SK-MEL-5 (cell line): Measurements from ENCODE around the gene LDB2. TPM values are rescaled to one million over a fixed set of nuclear protein-coding genes. Genes with fewer than 3 reads are reported as not detected.

Experiments used
- DNase-seq: peaks from one replicate; pipeline ENCODE4 v3.0.0-alpha.2; 2016; ENCODE audit warnings: low read depth, low spot score
- in situ Hi-C: cut with HindIII; loops from 2 replicates; pipeline ENCODE4 v1.10.0; 2016; ENCODE audit warnings: low sequenced_read_pairs, high pct_unique_total_duplicates, low pct_unique_long_range_greater_than_20kb
- total RNA-seq: library from RNA; depleted of rRNA; stranded (reverse); fragments of >200 nt; shearing (Covaris generic); gene quantifications from 2 replicates; pipeline ENCODE4 v1.2.3, GENCODE V29; 2014

Gene LDB2
- total RNA-seq, 1 experiment from 2014 or later = 0.61 TPM

- DNase-seq = no peak
- in situ Hi-C loops = no loop called here
Measured at GRCh38 chr4:16750882-16751642, 147.4 kb downstream of the LDB2 start.

DNA sequence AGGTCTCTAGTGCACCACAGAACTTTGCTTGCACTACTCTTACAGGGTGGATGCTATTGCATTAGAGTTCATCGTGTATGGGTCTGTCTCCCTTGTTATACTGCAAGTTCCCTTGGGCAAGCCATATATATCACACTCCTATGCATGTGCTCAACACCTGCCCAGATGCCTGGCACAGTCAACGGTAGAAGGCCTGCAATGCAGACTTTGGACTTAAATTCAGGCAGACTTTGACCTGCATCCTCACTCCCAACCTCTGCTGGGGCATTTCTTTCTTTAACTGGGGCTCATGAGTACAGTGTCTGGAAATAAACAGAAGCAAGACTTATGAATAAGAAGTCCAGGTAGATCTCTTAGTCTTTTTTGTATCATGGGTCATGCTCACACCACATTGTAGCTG is 148.2 kb downstream of the LDB2 start:
- no peak for DNase-seq
- in situ Hi-C loops = no loop called here

DNA sequence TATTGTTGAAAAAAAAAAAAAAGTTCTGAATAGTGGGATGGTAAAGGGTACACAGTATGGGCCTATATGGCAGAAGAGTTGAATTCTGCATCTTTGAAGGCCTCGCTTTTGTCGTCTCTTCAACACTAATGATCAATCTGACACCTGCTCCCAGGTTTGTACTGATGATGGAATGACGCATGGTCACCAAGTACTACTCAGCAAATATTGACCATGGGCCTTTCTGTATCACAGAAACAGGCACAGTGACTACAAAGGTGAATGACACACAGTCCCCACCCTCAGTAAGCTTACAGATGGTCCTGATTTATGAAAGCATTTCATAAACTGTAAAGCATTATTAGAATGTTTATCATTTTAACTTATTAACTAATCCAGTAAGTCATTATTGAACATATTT is 152.6 kb downstream of the LDB2 start:
- no peak for DNase-seq
- in situ Hi-C loops = no loop called here

GRCh38 chr4:16745009-16745635 is 153.3 kb downstream of the LDB2 start:
- in situ Hi-C loops = no loop called here
- DNase-seq = no peak

DNA sequence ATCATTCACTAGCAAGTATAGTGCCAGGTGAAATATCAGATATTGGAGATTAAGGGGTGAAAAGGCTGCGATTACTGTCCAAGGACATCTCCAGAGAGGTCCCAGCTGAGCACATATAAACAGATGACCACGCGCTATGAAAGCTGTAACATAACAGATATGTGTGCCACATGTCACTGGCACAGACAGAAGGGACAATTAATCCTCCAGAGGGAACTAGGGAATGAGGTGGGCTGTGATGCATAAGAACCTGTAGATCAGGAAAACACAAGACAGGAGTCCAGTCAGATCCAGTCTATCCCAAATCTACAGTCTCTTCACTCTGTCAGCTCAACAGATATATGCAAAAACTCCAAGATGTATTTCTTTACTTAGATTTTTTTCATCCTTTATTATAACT is 157.2 kb downstream of the LDB2 start:
- DNase-seq = no peak
- in situ Hi-C loops = no loop called here

- DNase-seq = no peak
- in situ Hi-C loops = no loop called here
Measured at GRCh38 chr4:16739997-16740624, 158.3 kb downstream of the LDB2 start.

DNA sequence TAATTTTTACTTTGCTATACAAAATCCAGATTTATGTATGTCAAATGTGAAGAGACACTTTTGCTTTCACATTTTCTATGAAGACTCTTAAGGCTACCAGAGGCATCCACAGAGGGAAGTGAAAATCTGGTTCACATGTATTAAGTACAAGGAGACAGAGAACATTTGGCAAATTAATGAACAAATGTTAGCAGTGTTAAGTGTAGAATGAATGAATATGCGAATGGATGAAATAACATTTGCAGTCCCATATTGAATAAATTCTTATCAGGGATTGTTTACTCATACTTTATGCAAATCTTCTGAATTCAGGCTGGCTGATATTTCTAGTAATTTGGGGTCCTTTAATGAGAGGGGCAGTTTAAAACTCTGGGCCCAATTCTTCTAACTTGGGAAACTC is 159.9 kb downstream of the LDB2 start:
- in situ Hi-C loops = no loop called here
- DNase-seq = no peak

GRCh38 chr4:16733509-16733908 is 164.9 kb downstream of the LDB2 start:
- in situ Hi-C loops = no loop called here
- DNase-seq = no peak

GRCh38 chr4:16732741-16733140 is 165.7 kb downstream of the LDB2 start:
- no peak for DNase-seq
- in situ Hi-C loops = no loop called here

GRCh38 chr4:16731776-16732380 is 166.6 kb downstream of the LDB2 start:
- in situ Hi-C loops = no loop called here
- DNase-seq = no peak

DNA sequence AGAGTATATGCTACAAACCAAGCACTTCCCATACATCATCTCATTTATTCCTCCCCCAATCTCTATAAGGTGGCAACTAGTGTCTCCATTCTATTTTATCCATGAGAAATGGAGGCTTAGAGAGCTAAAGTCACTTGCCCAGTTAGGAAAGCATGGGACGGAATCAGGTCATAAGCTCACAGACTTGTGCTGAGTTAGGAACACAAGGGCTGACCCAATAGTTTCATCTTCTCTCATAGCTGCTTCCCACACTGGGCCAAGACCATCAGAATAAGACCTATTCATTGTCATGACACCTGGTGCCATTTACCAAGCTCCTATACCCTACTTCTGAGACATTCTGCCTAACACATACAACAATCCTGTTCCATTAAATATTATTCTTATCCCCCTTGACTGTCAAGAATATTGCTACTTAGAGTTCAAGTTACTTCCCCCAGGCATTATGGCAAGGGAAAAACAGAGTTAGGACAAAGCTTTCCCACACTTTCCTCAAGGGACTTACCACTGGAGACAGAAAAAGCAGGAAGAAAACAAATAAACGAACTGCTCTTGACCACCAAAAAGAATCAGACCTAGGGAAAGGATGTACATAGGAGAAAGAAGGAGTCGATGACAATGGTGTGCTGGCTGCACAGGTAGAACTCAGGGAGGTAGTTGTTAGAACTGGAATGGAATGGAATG is 167.8 kb downstream of the LDB2 start:
- in situ Hi-C loops = no loop called here
- DNase-seq = no peak

GRCh38 chr4:16729336-16729735 is 169.1 kb downstream of the LDB2 start:
- DNase-seq = no peak
- in situ Hi-C loops = no loop called here

- in situ Hi-C loops = no loop called here
- no peak for DNase-seq
Measured at GRCh38 chr4:16728849-16729248, 169.6 kb downstream of the LDB2 start.

DNA sequence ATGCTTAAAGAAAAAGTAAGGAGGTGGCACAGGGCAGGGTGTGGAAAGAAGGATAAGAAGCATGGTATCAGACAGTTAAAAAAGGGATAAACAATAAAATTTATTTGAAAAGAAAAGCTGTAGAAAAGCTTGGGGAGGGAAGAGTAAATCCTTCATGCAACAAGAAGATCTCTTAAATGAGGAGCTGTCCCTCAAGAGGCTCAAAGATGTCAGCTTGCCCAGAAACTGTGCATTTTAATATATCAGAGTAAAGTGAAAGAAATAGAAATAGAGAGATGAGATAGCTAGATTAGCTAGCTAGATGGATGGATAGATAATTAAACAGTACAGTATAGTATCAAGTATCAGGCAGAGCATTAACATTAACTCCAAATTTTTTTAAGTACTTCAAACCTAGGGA is 170.3 kb downstream of the LDB2 start:
- no peak for DNase-seq
- in situ Hi-C loops = no loop called here

GRCh38 chr4:16727218-16727617 is 171.2 kb downstream of the LDB2 start:
- in situ Hi-C loops = no loop called here

DNA sequence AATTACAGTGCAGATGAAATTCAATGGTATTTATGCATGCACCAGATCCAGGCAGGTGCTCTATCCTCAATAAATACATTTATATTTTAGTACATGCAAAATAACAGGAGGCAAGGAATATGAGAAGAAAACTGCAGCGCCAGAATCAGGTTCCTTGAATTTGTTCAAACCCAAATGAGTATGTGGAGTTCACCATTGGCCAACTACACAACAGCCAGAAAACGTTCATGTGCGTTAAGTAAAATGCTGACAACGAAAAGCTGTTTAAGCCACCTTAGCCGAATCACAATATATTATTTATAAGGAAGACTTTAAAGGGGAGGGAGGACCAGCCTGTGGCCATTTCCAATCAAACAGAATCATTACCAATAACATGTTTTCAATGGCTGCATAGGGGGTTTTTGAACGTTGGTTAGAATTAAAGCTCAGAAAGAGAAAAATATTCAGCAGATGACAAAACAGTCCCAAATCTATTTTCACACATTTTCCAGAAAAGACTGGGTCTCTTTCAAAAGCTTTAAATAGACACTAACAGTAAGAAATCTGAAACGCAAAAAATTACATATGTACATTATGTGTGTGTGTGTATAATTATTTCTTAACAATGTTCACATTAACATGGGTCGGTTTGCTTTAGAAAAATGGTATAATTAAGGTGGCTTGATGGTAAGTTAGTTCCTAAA is 171.9 kb downstream of the LDB2 start:
- no peak for DNase-seq
- in situ Hi-C loops = no loop called here

More at GRCh38 chr4:16727218-16727617, 171.2 kb downstream of the LDB2 start:
- DNase-seq = no peak

GRCh38 chr4:16725252-16725651 is 173.2 kb downstream of the LDB2 start:
- no peak for DNase-seq
- in situ Hi-C loops = no loop called here
